ENCODE data around the gene TTYH3.

GRCh38 chr7:2644220-2644561 is 12.4 kb downstream of the TTYH3 start:
- no peak for TF ChIP-seq CTCF (IDR thresholded peaks at IDR 0.05)
- no peak for TF ChIP-seq POLR2A (IDR thresholded peaks at IDR 0.05)
- TF ChIP-seq EP300 (IDR thresholded peaks at IDR 0.05), result no peak

Data from suprapubic skin (tissue), 3 donors.